ENCODE measurements around the gene F8.

Gene F8

DNA sequence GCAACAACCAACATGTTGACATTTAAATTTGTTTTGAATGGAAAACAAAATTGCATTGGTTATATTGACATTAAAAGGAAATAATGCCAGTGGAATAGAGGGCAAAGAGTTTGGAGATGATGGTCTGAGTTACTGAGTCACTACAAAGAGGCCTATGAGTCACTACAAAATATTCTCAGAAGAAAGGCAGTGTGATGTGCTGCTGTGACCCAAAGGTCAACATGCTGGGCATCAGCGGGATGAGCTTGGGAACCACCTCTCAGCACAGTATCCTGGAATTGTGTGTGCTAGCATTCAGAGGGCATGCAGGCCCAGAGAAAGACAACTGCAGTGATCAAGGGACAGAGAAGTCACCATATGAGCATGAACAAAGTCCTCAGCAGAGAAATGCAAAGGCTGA is 45.6 kb upstream of the F8 start:
- no peak for DNase-seq (ENCODE audit: low read depth)
- no peak for TF ChIP-seq CTCF (IDR thresholded peaks at IDR 0.05; ENCODE audit: low read depth, low read length, missing control alignments)
- no peak overlapping the region for H3K4me3 ChIP-seq (ENCODE audit: low read depth, low read length)

DNA sequence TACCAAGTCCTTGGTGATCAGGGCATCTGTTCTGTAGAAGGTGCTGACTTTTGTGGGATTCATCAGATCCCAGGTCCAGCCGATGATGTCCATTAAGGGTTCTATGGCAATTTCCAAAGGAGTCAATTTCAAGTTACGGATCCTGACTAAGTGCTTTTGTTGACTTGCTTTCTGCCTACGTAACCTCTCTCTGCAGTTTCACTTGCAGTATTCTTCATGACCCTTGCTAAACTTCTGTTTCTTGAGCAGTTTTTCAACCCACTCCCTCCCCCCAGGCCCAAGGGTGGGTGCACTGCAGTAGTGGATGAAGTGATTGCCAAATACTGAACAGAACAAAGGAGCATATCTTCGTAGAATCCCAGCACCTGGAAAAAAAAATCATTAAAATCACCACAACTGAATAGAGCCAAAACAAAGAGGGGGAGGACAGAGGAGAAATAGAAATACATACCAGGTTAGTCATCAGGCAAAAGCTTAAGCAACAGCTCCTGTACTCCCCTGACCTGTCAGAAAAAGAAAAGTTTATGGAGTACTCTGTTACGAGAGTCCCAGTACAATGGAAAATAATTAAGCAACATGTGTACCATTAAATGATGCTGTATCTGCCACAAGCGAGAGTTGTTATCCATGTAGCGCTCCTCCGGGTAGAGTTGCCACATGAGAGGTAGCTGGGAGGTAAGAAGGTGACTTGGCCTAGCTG is 42.7 kb upstream of the F8 start:
- TF ChIP-seq CTCF (IDR thresholded peaks at IDR 0.05; ENCODE audit: low read depth, low read length, missing control alignments), result no peak
- H3K4me3 ChIP-seq (ENCODE audit: low read depth, low read length), result no peak overlapping the region
- no peak for DNase-seq (ENCODE audit: low read depth)

DNA sequence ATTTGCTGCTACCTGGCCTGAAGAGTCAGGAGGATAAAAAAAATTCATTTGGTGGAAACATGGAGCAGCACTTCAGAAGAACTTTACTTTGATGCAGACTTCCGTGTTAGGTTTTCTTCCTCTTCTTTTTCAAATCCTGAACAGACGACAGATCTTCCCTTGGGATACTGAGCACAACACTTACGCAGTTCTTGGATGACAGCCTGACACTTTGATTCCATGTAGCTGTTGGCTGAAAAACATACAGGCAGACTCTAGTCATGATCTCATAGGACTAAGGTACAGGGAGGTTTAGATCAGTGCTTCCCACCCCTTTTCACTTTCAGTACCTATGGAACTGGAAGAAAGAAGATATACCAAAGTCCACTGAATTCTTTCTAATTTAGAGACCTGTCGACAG is 39.2 kb upstream of the F8 start:
- TF ChIP-seq CTCF (IDR thresholded peaks at IDR 0.05; ENCODE audit: low read depth, low read length, missing control alignments), result no peak
- H3K4me3 ChIP-seq (ENCODE audit: low read depth, low read length), result no peak overlapping the region
- DNase-seq (ENCODE audit: low read depth), result no peak

DNA sequence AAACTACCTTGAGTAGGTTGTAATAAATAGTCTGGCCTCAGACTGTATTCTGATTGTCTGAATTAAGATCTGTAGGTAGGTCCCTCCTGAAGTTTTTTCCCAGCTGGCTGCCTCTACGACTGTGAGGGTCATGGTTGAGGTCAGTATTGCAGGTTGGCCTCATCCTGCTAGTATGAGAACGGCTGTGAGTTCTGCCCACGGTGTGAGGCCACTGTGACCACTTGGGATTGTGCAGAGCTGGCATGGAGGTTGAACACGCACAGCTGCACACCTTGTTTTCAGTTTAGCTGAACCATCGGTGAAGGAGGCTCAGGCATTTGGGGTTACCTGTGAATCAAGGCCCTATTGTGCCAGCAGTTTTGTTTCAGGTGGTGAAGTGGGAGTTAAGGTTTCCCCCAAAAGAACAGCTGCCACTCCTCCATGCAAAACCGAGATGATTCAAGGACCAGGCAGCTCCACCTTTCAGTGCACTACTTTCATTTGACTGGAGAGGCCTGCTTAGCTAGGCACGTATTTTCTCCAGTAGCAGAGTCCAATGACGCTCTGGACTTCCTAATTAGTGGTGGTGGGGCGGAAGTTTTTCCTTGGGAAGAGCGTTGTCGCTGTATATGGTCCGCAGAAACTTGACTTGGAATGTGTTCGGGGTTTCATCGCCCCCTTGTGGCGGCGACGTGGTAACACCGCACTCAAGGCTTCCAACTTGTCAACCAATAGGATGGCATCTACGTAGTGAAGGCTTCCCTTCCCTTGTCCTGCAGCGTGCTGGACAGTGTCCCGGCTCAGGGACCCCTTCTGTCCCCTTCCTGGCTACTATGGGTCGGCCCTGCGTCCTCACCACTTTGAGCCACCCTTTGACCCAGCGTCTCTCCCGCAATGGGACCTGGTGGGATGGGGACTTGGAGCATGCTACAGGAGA is 34.6 kb upstream of the F8 start:
- TF ChIP-seq CTCF (IDR thresholded peaks at IDR 0.05; ENCODE audit: low read depth, low read length, missing control alignments), result peak; percentile 78
- no peak for DNase-seq (ENCODE audit: low read depth)
- H3K4me3 ChIP-seq (ENCODE audit: low read depth, low read length), result peak overlapping the region; percentile 26

DNA sequence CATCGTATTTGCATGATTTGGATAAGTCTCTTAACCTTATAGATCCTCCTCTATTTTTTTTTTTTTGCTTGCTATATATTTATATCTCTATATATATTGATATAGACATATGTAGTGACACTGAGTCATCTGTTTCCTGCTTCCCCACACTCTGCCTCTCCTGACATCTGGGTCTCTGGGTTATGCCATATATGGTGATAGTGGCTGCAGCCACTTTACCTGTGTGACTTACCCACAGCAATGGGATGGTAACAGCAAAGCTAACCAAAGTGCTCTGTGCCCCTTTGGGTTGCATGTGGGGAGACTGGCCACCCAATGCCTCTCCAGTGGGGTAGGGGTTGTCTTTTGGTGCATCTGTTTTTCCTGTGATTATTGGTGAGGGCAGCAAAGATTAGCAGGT is 33.9 kb upstream of the F8 start:
- no peak overlapping the region for H3K4me3 ChIP-seq (ENCODE audit: low read depth, low read length)
- no peak for TF ChIP-seq CTCF (IDR thresholded peaks at IDR 0.05; ENCODE audit: low read depth, low read length, missing control alignments)
- no peak for DNase-seq (ENCODE audit: low read depth)

DNA sequence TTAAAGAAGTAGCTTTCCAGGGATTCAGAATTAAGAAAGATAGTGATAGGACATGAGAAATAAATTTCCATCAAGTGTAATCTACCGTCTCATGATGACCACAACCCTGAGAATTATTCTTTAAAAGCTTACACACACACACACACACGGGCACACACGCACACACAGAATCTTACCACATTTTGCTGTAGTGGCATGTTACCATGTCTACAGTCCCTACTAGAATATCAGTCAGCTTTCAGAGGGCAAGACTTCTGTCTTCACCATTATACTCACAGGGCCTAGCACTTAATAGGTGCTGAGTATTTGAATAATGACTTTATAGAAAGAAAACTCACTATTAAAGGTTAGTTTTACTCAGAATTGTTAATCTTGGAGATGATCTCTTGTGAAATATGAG is 33.0 kb upstream of the F8 start:
- DNase-seq (ENCODE audit: low read depth), result no peak
- no peak overlapping the region for H3K4me3 ChIP-seq (ENCODE audit: low read depth, low read length)
- no peak for TF ChIP-seq CTCF (IDR thresholded peaks at IDR 0.05; ENCODE audit: low read depth, low read length, missing control alignments)
